Adrenal gland (tissue), 12 donors: Measurements from ENCODE around the gene ZNF133. TPM values are rescaled to one million over a fixed set of nuclear protein-coding genes. Genes with fewer than 3 reads are reported as not detected.

Experiments
- DNase-seq, 7 donors: peaks; one replicate each; pipeline ENCODE4 v3.0.0-alpha.2; 2019 to 2020
- H3K27ac ChIP-seq, 5 donors: fragments of 200-600 bp; sonication (generic) in 4 of 5; 1 replicate in 3 of 5; 2 replicates in 2 of 5; pipeline versions ENCODE4 v1.5.1 to v1.8.0; 2016 to 2020; ENCODE audit warnings: mild to moderate bottlenecking in 1 of 5
- H3K27me3 ChIP-seq: fragments of 200-600 bp; 2 replicates; pipeline ENCODE4 v1.8.0; 2021
- H3K36me3 ChIP-seq, 2 donors: fragments of 200-600 bp; replicated peaks in 1 of 2; 1 replicate in 1 of 2; 2 replicates in 1 of 2; pipeline versions ENCODE4 v1.5.1 to v1.8.0; 2018 to 2022
- H3K4me1 ChIP-seq, 2 donors: fragments of 200-600 bp; replicated peaks in 1 of 2; 1 replicate in 1 of 2; 2 replicates in 1 of 2; pipeline versions ENCODE4 v1.5.1 to v1.8.0; 2018 to 2021
- H3K4me3 ChIP-seq, 4 donors: fragments of 200-600 bp; sonication (generic) in 3 of 4; one replicate each; pipeline ENCODE4 v1.5.1; 2016 to 2018
- H3K9me3 ChIP-seq, 3 donors: fragments of 200-600 bp; sonication (generic) in 1 of 3; replicated peaks in 1 of 3; 1 replicate in 2 of 3; 2 replicates in 1 of 3; pipeline versions ENCODE4 v1.5.1 to v1.8.0; 2016 to 2021
- CTCF ChIP-seq, 6 experiments: fragments of 450-650 bp in 4 of 6; fragments of 200-600 bp in 2 of 6; sonication (generic) in 1 of 6; IDR thresholded peaks; 1 replicate in 5 of 6; 2 replicates in 1 of 6; pipeline versions ENCODE4 v1.5.1 to v1.8.0; 2016 to 2021; ENCODE audit warnings: antibody characterized with exemption in 6 of 6, mild to moderate bottlenecking in 2 of 6, moderate library complexity in 1 of 6
- POLR2A ChIP-seq, 2 donors: fragments of 450-650 bp; IDR thresholded peaks; one replicate each; pipeline ENCODE4 v1.6.1; 2017; ENCODE audit warnings: antibody characterized with exemption in 2 of 2, mild to moderate bottlenecking in 2 of 2, moderate library complexity in 1 of 2
- WGBS, 4 donors: extraction: QIAGEN DNeasy Blood & Tissue Kit in 2 of 4; methylation state at CpG; one replicate each; pipeline versions ENCODE4 v1.1.5 to v1.1.7; 2013 to 2017; 5-methylcytosine and 5-hydroxymethylcytosine counted together
- intact Hi-C, 2 donors: fragments of 100-400 bp; cut with DNase I; formaldehyde crosslinking; loops; one replicate each; pipeline versions ENCODE4 v1.14.1 to v1.15.0; 2022 to 2023
- polyA plus RNA-seq, 3 donors: library from polyadenylated mRNA; stranded (reverse); fragments of 200-250 nt in 2 of 3; fragments of 350-450 nt in 1 of 3; fragmentation: Illumina TruSeq in 1 of 3; extraction: RNeasy Lipid Tissue Mini Kit (QIAGEN cat#74804) in 1 of 3; gene quantifications; one replicate each; pipeline ENCODE4 v1.2.3, GENCODE V29; 2013 to 2014
- total RNA-seq, 9 donors: library from RNA; depleted of rRNA in 4 of 9; stranded (reverse); fragments of >200 nt in 4 of 9; fragments of 120-200 nt in 1 of 9; fragmentation: NEBNext Ultra II Directional in 1 of 9; extraction: Animal tissue kit (Norgen Biotek cat#: 25700) in 1 of 9; gene quantifications; one replicate each; pipeline versions ENCODE4 v1.1.0 to v1.2.4, GENCODE V29; 2013 to 2023
- donor health status: healthy with polysubstance abuse.
- donor health status: Bipolar disorder and iron deficiency.
- donor health status: DM: yes; HTN: yes; CAD: no.
- donor health status: DM: no; HTN: no; CAD: no.
- donor health status: DM: no; HTN: no; CAD: no.
- donor health status: DM: yes; HTN: yes; CAD: no.

The ZNF133 gene
- total and polyA plus RNA-seq, 12 donors = 7.1 to 54.9 (median 13.4) TPM

- WGBS, 4 donors = 75 to 79% (median 78%) methylated on average over 3 of the region's 3 CpGs
- Histone ChIP-seq H3K27me3 (peaks cover 9% of the 10 kb centered on the region), H3K9me3 (peaks cover 0 to 7% (median 0%) of the 10 kb centered on the region in 3 donors), H3K36me3 (no peaks in the 10 kb centered on the region), H3K27ac (no peak overlapping the region), H3K4me1 (peaks cover 7 to 14% of the 10 kb centered on the region in 2 donors), H3K4me3 (no peak overlapping the region)
- DNase-seq = no peak
- intact Hi-C loops = no loop called here
- TF ChIP-seq POLR2A (IDR thresholded peaks at IDR 0.05) (no peak), CTCF (IDR thresholded peaks at IDR 0.05) (no peak)
Measured at GRCh38 chr20:18284805-18285533, 3.4 kb upstream of the ZNF133 start.

GRCh38 chr20:18287546-18287914 is 797 bp upstream of the ZNF133 start:
- TF ChIP-seq POLR2A (IDR thresholded peaks at IDR 0.05) (no peak), CTCF (IDR thresholded peaks at IDR 0.05) (no peak)
- Histone ChIP-seq H3K27ac (peak overlapping the region; percentile 73 to 98 (median 97)), H3K4me1 (peaks cover 7 to 14% of the 10 kb centered on the region in 2 donors), H3K9me3 (peaks cover 0 to 7% (median 0%) of the 10 kb centered on the region in 3 donors), H3K27me3 (no peaks in the 10 kb centered on the region), H3K36me3 (no peaks in the 10 kb centered on the region), H3K4me3 (peak overlapping the region; percentile 9 to 93 (median 72))
- intact Hi-C loops = no loop called here
- 5 to 17% (median 8%) methylated on average over 11 of the region's 11 CpGs for WGBS, 4 donors
- DNase-seq = peak in 3 of 7 donors; percentile 4 to 41 (median 20)

- peak in 4 of 7 donors; percentile 14 to 33 (median 18) for DNase-seq
- TF ChIP-seq CTCF (IDR thresholded peaks at IDR 0.05) (no peak), POLR2A (IDR thresholded peaks at IDR 0.05) (no peak)
- Histone ChIP-seq H3K36me3 (no peaks in the 10 kb centered on the region), H3K4me3 (peak overlapping the region; percentile 9 to 93 (median 72)), H3K9me3 (peaks cover 0 to 7% (median 0%) of the 10 kb centered on the region in 3 donors), H3K27me3 (no peaks in the 10 kb centered on the region), H3K4me1 (peaks cover 7 to 14% of the 10 kb centered on the region in 2 donors), H3K27ac (peak overlapping the region in 4 of 5 donors; percentile 73 to 98 (median 97))
- 4 to 14% (median 4%) methylated on average over 17 to 19 of the region's 19 CpGs for WGBS, 4 donors
- intact Hi-C loops = no loop called here
Measured at GRCh38 chr20:18288749-18289267, 481 bp downstream of the ZNF133 start.

- TF ChIP-seq CTCF (IDR thresholded peaks at IDR 0.05) (no peak), POLR2A (IDR thresholded peaks at IDR 0.05) (no peak)
- H3K4me3 ChIP-seq = peak overlapping the region in 2 of 4 donors; percentile 79 to 93
- peaks cover 7 to 14% of the 10 kb centered on the region in 2 donors for H3K4me1 ChIP-seq
- H3K27me3 ChIP-seq = no peaks in the 10 kb centered on the region
- DNase-seq = no peak
- H3K27ac ChIP-seq = no peak overlapping the region
- H3K36me3 ChIP-seq = no peaks in the 10 kb centered on the region
- 78 to 81% (median 79%) methylated on average over 6 of the region's 6 CpGs for WGBS, 4 donors
- intact Hi-C loops = no loop called here
- H3K9me3 ChIP-seq = peaks cover 0 to 7% (median 0%) of the 10 kb centered on the region in 3 donors
Measured at GRCh38 chr20:18289306-18289705, 979 bp downstream of the ZNF133 start.
